Activated naive CD8-positive, alpha-beta T cell treated with anti-CD3 and anti-CD28 coated beads, Interleukin-2, amount 50 U/mL, for 24 hours (primary cell): ENCODE results near the gene RTKN2.

Experiments used
- ATAC-seq: fragments of 150-1000 bp; cut with Tn5 transposase; one replicate; pipeline ENCODE4 v1.10.0; 2021
- DNase-seq: peaks from one replicate; pipeline ENCODE4 v3.0.0; 2021
- H3K27ac Mint-ChIP-seq: one replicate; pipeline ENCODE4 v1.8.0; 2021; ENCODE audit warnings: mild to moderate bottlenecking, mixed read lengths
- H3K27me3 Mint-ChIP-seq: one replicate; pipeline ENCODE4 v1.8.0; 2021; ENCODE audit warnings: mixed read lengths
- H3K36me3 Mint-ChIP-seq: one replicate; pipeline ENCODE4 v1.8.0; 2021; ENCODE audit warnings: low read depth, mixed read lengths
- H3K4me1 Mint-ChIP-seq: one replicate; pipeline ENCODE4 v1.8.0; 2021; ENCODE audit warnings: mixed read lengths
- H3K4me3 Mint-ChIP-seq: one replicate; pipeline ENCODE4 v1.8.0; 2021; ENCODE audit warnings: mild to moderate bottlenecking, moderate library complexity, mixed read lengths
- H3K9me3 Mint-ChIP-seq: one replicate; pipeline ENCODE4 v1.8.0; 2021; ENCODE audit warnings: mixed read lengths

Gene RTKN2

GRCh38 chr10:62183857-62184795 is 84.5 kb downstream of the RTKN2 start:
- H3K36me3 Mint-ChIP-seq = peaks cover 23% of the 10 kb centered on the region
- peaks cover 19% of the 10 kb centered on the region for H3K9me3 Mint-ChIP-seq
- H3K27me3 Mint-ChIP-seq = no peaks in the 10 kb centered on the region
- H3K27ac Mint-ChIP-seq = peak overlapping the region; percentile 98
- peak; percentile 31 for ATAC-seq
- no peak for DNase-seq
- peaks cover 80% of the 10 kb centered on the region for H3K4me1 Mint-ChIP-seq
- peak overlapping the region; percentile 51 for H3K4me3 Mint-ChIP-seq

DNA sequence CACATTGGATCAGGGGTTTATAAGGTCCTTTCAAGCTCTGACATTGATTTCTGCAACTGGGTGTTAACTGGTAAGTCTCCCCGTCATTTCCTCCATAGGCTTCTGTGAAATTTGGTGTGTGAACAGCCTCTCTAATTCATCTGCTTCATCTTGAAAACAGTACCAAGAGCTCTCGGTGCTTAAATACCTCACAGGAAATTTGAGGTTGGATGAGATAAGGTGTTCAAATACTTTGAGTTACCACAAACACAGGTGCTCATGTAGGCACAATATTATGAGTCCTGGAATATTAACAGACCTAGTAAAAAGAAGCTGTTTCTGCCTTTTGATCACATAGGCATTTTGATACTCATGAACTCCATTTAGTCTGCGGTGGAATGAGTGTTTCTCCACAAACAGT is 85.2 kb downstream of the RTKN2 start:
- Mint-ChIP-seq H3K4me3 (peak overlapping the region; percentile 41), H3K27me3 (no peaks in the 10 kb centered on the region), H3K9me3 (peaks cover 23% of the 10 kb centered on the region), H3K27ac (peak overlapping the region; percentile 98), H3K36me3 (peaks cover 28% of the 10 kb centered on the region), H3K4me1 (peaks cover 80% of the 10 kb centered on the region)
- no peak for DNase-seq
- peak; percentile 64 for ATAC-seq

DNA sequence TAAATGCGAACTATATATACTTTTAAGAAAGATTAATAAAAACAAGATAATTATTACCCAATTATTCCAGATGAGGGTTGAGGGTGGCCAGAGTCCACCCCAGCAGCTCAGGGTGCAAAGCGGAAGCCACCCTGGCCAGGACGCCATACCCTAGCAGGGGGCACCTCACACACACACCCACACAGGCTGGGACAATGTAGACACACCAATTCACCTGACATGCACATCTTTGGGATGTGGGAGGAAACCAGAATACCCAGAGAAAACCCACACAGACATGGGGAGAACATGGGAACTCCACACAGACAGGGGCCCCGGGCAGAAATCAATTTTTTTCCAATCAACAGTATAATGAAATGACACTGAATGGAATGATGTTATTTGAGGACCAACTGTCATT is 86.0 kb downstream of the RTKN2 start:
- no peak for ATAC-seq
- Mint-ChIP-seq H3K4me1 (peaks cover 77% of the 10 kb centered on the region), H3K4me3 (no peak overlapping the region), H3K27ac (peak overlapping the region; percentile 86), H3K36me3 (peaks cover 25% of the 10 kb centered on the region), H3K9me3 (peaks cover 21% of the 10 kb centered on the region), H3K27me3 (no peaks in the 10 kb centered on the region)
- no peak for DNase-seq

- Mint-ChIP-seq H3K9me3 (peaks cover 21% of the 10 kb centered on the region), H3K27me3 (no peaks in the 10 kb centered on the region), H3K4me3 (peak overlapping the region; percentile 31), H3K4me1 (peaks cover 73% of the 10 kb centered on the region), H3K27ac (peak overlapping the region; percentile 86), H3K36me3 (peaks cover 25% of the 10 kb centered on the region)
- ATAC-seq (no peak), DNase-seq (no peak)
These were observed 86.5 kb downstream of the RTKN2 start for GRCh38 chr10:62182171-62182570.

- peaks cover 25% of the 10 kb centered on the region for H3K36me3 Mint-ChIP-seq
- H3K4me3 Mint-ChIP-seq = no peak overlapping the region
- no peak for DNase-seq
- no peak for ATAC-seq
- H3K9me3 Mint-ChIP-seq = peaks cover 28% of the 10 kb centered on the region
- H3K27me3 Mint-ChIP-seq = no peaks in the 10 kb centered on the region
- peak overlapping the region; percentile 86 for H3K27ac Mint-ChIP-seq
- peaks cover 65% of the 10 kb centered on the region for H3K4me1 Mint-ChIP-seq
These were observed 88.0 kb downstream of the RTKN2 start for GRCh38 chr10:62180677-62181076.

DNA sequence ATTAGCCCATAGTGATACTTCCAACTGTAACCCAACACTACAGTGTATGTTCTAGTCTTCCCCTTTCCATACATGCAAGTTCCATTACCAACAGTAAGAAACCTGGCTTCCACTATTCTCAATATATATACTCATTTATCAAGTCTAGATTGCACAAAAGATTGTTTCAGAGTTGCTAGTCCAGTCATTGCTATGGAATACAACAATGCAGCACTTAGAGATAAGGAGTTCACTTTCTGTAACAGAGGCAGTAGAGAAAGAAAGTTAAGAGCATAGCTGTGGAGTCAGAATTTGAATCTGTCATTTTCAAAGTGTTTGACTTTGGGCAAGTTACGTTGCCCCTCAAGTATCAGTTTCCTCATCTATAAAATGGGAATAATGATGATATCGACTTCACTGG is 90.1 kb downstream of the RTKN2 start:
- H3K4me1 Mint-ChIP-seq = peaks cover 53% of the 10 kb centered on the region
- no peak overlapping the region for H3K4me3 Mint-ChIP-seq
- ATAC-seq (no peak), DNase-seq (no peak)
- no peaks in the 10 kb centered on the region for H3K27me3 Mint-ChIP-seq
- peaks cover 24% of the 10 kb centered on the region for H3K36me3 Mint-ChIP-seq
- H3K27ac Mint-ChIP-seq = no peak overlapping the region
- peaks cover 32% of the 10 kb centered on the region for H3K9me3 Mint-ChIP-seq

DNA sequence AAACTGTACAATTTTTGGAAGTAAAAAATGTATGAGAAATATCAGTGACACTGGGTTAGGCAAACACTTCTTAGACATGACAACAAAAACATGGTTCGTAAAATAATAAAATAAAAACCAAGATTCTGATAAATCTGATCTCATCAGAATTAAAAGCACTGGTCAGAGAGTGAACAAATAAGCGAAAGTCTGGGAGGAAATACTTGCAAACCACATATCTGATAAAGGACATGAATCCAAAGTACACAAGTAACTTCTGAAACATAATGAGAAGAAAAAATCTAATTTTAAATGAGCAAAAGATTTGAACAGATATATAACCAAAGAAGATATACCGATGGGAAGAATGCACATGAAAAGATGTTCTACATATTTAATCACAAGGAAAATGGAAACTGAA is 91.5 kb downstream of the RTKN2 start:
- DNase-seq (no peak), ATAC-seq (no peak)
- Mint-ChIP-seq H3K4me3 (no peak overlapping the region), H3K4me1 (peaks cover 39% of the 10 kb centered on the region), H3K27me3 (no peaks in the 10 kb centered on the region), H3K36me3 (peaks cover 33% of the 10 kb centered on the region), H3K9me3 (peaks cover 43% of the 10 kb centered on the region), H3K27ac (no peak overlapping the region)

GRCh38 chr10:62175251-62175650 is 93.4 kb downstream of the RTKN2 start:
- no peak for ATAC-seq

GRCh38 chr10:62172465-62172864 is 96.2 kb downstream of the RTKN2 start:
- DNase-seq = no peak
- no peak overlapping the region for H3K27ac Mint-ChIP-seq
- no peak for ATAC-seq
- H3K4me1 Mint-ChIP-seq = peaks cover 20% of the 10 kb centered on the region
- H3K27me3 Mint-ChIP-seq = no peaks in the 10 kb centered on the region
- H3K36me3 Mint-ChIP-seq = peaks cover 19% of the 10 kb centered on the region
- no peak overlapping the region for H3K4me3 Mint-ChIP-seq
- peaks cover 30% of the 10 kb centered on the region for H3K9me3 Mint-ChIP-seq

More at GRCh38 chr10:62175251-62175650, 93.4 kb downstream of the RTKN2 start:
- Mint-ChIP-seq H3K4me3 (no peak overlapping the region), H3K27me3 (no peaks in the 10 kb centered on the region), H3K9me3 (peaks cover 36% of the 10 kb centered on the region), H3K36me3 (peaks cover 24% of the 10 kb centered on the region), H3K4me1 (peaks cover 26% of the 10 kb centered on the region), H3K27ac (peak overlapping the region; percentile 21)
- DNase-seq = no peak

DNA sequence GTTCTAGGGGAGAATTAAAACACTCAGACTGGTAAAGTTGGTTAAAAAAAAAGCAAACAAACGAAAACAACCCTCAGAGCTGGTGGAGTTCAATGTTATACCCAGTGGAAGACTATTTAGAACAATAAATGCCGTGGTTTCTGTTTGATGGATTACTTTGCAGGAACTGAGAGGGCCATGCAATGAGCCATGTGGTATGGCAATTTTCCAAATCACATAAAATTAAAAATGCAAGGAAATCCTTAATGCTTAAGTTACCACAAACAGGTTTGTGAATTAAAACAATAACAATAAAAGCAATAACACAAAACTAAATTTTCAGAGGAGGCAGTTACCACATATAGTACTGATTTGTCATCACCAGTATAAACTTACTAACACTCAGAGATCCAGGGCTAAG is 96.9 kb downstream of the RTKN2 start:
- Mint-ChIP-seq H3K4me1 (peaks cover 21% of the 10 kb centered on the region), H3K36me3 (peaks cover 19% of the 10 kb centered on the region), H3K9me3 (peaks cover 30% of the 10 kb centered on the region), H3K27ac (no peak overlapping the region), H3K4me3 (no peak overlapping the region), H3K27me3 (no peaks in the 10 kb centered on the region)
- ATAC-seq = no peak
- no peak for DNase-seq

- H3K27me3 Mint-ChIP-seq = no peaks in the 10 kb centered on the region
- peaks cover 21% of the 10 kb centered on the region for H3K4me1 Mint-ChIP-seq
- H3K36me3 Mint-ChIP-seq = peaks cover 19% of the 10 kb centered on the region
- DNase-seq = no peak
- ATAC-seq = no peak
- no peak overlapping the region for H3K27ac Mint-ChIP-seq
- H3K4me3 Mint-ChIP-seq = no peak overlapping the region
- H3K9me3 Mint-ChIP-seq = peaks cover 24% of the 10 kb centered on the region
These were observed 97.9 kb downstream of the RTKN2 start for GRCh38 chr10:62170732-62171131.

DNA sequence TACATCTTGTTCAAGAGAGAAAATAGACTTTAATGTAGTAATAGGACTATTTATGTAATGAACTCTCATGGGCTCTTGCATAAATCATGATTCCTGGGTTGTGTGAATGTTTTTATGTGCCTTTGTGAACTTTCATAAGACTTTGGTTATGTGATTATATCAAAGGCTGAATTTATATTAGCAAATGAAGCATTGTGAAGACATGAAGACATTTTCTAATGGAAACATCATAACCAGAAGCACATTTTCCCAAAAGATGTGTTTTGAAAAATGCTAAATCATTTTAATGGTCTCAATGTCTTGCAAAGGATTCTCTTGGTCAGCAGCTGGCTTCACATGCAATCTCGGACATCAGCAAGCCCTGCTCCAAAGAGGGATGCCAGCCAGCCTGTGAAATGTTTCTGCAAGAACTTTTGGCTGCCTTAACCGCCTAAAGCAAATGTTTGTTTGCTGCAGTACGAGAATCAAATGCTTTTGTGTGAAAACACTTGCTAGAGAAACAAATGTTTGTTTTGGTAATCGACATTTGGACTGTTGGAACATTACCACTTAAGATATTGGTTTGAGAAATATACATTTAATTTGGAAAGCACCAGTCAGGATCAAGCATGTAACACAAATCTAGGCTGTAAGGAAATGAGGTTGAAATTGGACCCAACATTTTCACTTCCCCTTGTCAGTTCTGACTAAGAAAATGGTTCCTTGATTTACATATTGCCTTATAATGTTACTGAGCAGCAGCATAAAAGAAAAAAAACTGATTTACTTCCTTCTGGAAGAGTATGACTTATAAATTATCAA is 102.1 kb downstream of the RTKN2 start:
- Mint-ChIP-seq H3K27ac (no peak overlapping the region), H3K27me3 (no peaks in the 10 kb centered on the region), H3K36me3 (peaks cover under 1% of the 10 kb centered on the region), H3K4me1 (peaks cover 12% of the 10 kb centered on the region), H3K9me3 (peaks cover 3% of the 10 kb centered on the region), H3K4me3 (no peak overlapping the region)
- DNase-seq = no peak
- no peak for ATAC-seq

- no peak overlapping the region for H3K4me3 Mint-ChIP-seq
- H3K4me1 Mint-ChIP-seq = peaks cover 12% of the 10 kb centered on the region
- H3K27ac Mint-ChIP-seq = no peak overlapping the region
- no peak for ATAC-seq
- DNase-seq = no peak
- H3K27me3 Mint-ChIP-seq = no peaks in the 10 kb centered on the region
- no peaks in the 10 kb centered on the region for H3K36me3 Mint-ChIP-seq
- H3K9me3 Mint-ChIP-seq = no peaks in the 10 kb centered on the region
These were observed 102.8 kb downstream of the RTKN2 start for GRCh38 chr10:62165803-62166202.

- DNase-seq (no peak), ATAC-seq (no peak)
- Mint-ChIP-seq H3K4me1 (peaks cover 12% of the 10 kb centered on the region), H3K27me3 (no peaks in the 10 kb centered on the region), H3K36me3 (no peaks in the 10 kb centered on the region), H3K4me3 (no peak overlapping the region), H3K27ac (no peak overlapping the region), H3K9me3 (no peaks in the 10 kb centered on the region)
These were observed 105.6 kb downstream of the RTKN2 start for GRCh38 chr10:62163024-62163423.
